ENCODE data around the gene LANCL2. TPM values are rescaled to one million over a fixed set of nuclear protein-coding genes. Genes with fewer than 3 reads are reported as not detected.
A peak's percentile ranks its signal among the peaks of the same experiment; 100 is the strongest.

Gene LANCL2
- total and polyA plus RNA-seq, 2 of the 4 experiments (the other 2 are of a cell fraction), result 11.7 to 17.9 TPM

- H3K9ac ChIP-seq (ENCODE audit: low read depth, low read length), result no peak overlapping the region
- no peak overlapping the region for H3K56ac ChIP-seq (ENCODE audit: extremely low read depth, insufficient read depth, low read length)
- no peak overlapping the region for H3K4ac ChIP-seq (ENCODE audit: low read depth, low read length)
- H3K4me2 ChIP-seq (ENCODE audit: low read depth, low read length), result no peak overlapping the region
- H2BK15ac ChIP-seq (ENCODE audit: low read depth, low read length), result no peak overlapping the region
- DNase-seq, result peak; percentile 59
- H3K14ac ChIP-seq (replicated peaks; ENCODE audit: low read depth, low read length), result no peak overlapping the region
- no peak for TF ChIP-seq RCOR1 (IDR thresholded peaks at IDR 0.05; ENCODE audit: insufficient replicate concordance, low read length)
- peak; percentile 71 for TF ChIP-seq RAD21 (IDR thresholded peaks at IDR 0.05; ENCODE audit: low read length)
- TF ChIP-seq SMC3 (IDR thresholded peaks at IDR 0.05; ENCODE audit: low read depth, low read length), result peak; percentile 54
- no peak for TF ChIP-seq POLR2A (IDR thresholded peaks at IDR 0.05; ENCODE audit: low read depth, low read length)
- TF ChIP-seq CTCF (conservative IDR thresholded peaks at IDR 0.05; ENCODE audit: low read depth, low read length), result peak; percentile 63
- no peak for TF ChIP-seq RFX5 (IDR thresholded peaks at IDR 0.05; ENCODE audit: low read depth, low read length)
- TF ChIP-seq, protein P1, sequence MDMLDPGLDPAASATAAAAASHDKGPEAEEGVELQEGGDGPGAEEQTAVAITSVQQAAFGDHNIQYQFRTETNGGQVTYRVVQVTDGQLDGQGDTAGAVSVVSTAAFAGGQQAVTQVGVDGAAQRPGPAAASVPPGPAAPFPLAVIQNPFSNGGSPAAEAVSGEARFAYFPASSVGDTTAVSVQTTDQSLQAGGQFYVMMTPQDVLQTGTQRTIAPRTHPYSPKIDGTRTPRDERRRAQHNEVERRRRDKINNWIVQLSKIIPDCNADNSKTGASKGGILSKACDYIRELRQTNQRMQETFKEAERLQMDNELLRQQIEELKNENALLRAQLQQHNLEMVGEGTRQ (IDR thresholded peaks at IDR 0.05; ENCODE audit: low read depth, low read length), result peak; percentile 28; the same call in 1 of the 2 replicates
- TF ChIP-seq, protein P2, sequence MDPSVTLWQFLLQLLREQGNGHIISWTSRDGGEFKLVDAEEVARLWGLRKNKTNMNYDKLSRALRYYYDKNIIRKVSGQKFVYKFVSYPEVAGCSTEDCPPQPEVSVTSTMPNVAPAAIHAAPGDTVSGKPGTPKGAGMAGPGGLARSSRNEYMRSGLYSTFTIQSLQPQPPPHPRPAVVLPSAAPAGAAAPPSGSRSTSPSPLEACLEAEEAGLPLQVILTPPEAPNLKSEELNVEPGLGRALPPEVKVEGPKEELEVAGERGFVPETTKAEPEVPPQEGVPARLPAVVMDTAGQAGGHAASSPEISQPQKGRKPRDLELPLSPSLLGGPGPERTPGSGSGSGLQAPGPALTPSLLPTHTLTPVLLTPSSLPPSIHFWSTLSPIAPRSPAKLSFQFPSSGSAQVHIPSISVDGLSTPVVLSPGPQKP (IDR thresholded peaks at IDR 0.05; ENCODE audit: borderline replicate concordance, low read depth, low read length), result no peak
- H4K5ac ChIP-seq (ENCODE audit: low read depth, low read length), result no peak overlapping the region
- H2BK5ac ChIP-seq (ENCODE audit: low read depth, low read length, poor library complexity, severe bottlenecking), result no peak overlapping the region
- CTCF ChIA-PET, result interaction anchor here (0.7 to 1.0 kb wide), 2 partner anchors 8 to 140 kb away, joined by 3 to 4 read pairs; no protein-coding TSS in a partner anchor
- no peaks in the 10 kb centered on the region for H3K79me1 ChIP-seq (ENCODE audit: low read depth in 1 of 2, low read length in 2 of 2)
- intact Hi-C loops (cut with micrococcal nuclease) (loop anchor here (1.0 to 5.0 kb wide), 2 partner anchors 138 to 164 kb away; no protein-coding TSS in a partner anchor), in situ Hi-C loops (cut with MboI; ENCODE audit: low sequenced_read_pairs) (loop anchor here (25.0 kb wide), 1 partner anchor 529 kb away; the partner anchor contains the start of genes MRPS17 and NIPSNAP2), dilution Hi-C loops (cut with HindIII; ENCODE audit: low sequenced_read_pairs, unreplicated experiment) (no loop called here)
- POLR2A ChIA-PET (ENCODE audit: unreplicated experiment), result no interaction called here
- H3K4me3 ChIP-seq (ENCODE audit: insufficient read depth, low read depth, low read length), result no peak overlapping the region
- no peak overlapping the region for H4K8ac ChIP-seq (ENCODE audit: low read depth in 2 of 2, low read length in 2 of 2)
- no peak overlapping the region for H3K23ac ChIP-seq (ENCODE audit: low read depth, low read length)
- no peak overlapping the region for H2AFZ ChIP-seq (replicated peaks; ENCODE audit: low read length, poor library complexity)
- no peaks in the 10 kb centered on the region for H3K9me1 ChIP-seq (ENCODE audit: insufficient read depth, low read length)
- H3K18ac ChIP-seq (ENCODE audit: low read depth, low read length), result no peak overlapping the region
- no peak overlapping the region for H2AK9ac ChIP-seq (replicated peaks; ENCODE audit: low read depth, low read length, poor library complexity)
- no peaks in the 10 kb centered on the region for H3K9me3 ChIP-seq (ENCODE audit: control insufficient read depth, insufficient read depth, low read length)
- H3K4me1 ChIP-seq (ENCODE audit: control insufficient read depth, insufficient read depth, low read length), result peaks cover 4% of the 10 kb centered on the region; the same call in 1 of the 2 replicates
- no peak overlapping the region for H2AK5ac ChIP-seq (ENCODE audit: low read depth, low read length)
- no peak overlapping the region for H3K27ac ChIP-seq (ENCODE audit: insufficient read depth, low read length)
- H3K27me3 ChIP-seq (ENCODE audit: control insufficient read depth, insufficient read depth, low read length), result no peaks in the 10 kb centered on the region
- 0 out of 2 replicates have a peak, but pooled peaks cover 1% of the 10 kb centered on the region for H3K36me3 ChIP-seq (ENCODE audit: control insufficient read depth, insufficient read depth, low read length)
- H2BK120ac ChIP-seq (ENCODE audit: low read depth, low read length), result no peak overlapping the region
- no peaks in the 10 kb centered on the region for H4K20me1 ChIP-seq (ENCODE audit: insufficient read depth, low read length)
- no peak overlapping the region for H2BK20ac ChIP-seq (ENCODE audit: low read depth, low read length)
- H4K91ac ChIP-seq (ENCODE audit: insufficient read depth, low read depth, low read length), result no peak overlapping the region
- BruUV-seq (replicated peaks), result no TSS peak
- ATAC-seq (ENCODE audit: low read depth), result peak; percentile 70
- 93% methylated on average over 2 of the region's 13 CpGs; no CpG with 5 or more reads in 1 of the 2 experiments for WGBS, 2 experiments (ENCODE audit: extremely low coverage in 2 of 2, insufficient read length in 1 of 2)
Measured at GRCh38 chr7:55432939-55433784, 68.0 kb downstream of the LANCL2 start.

Data from IMR-90 (cell line).